PC-3 (cell line): ENCODE data around the gene LUC7L2.

Source experiments
- EZH2 ChIP-seq: fragments of 300-600 bp; sonication (generic); IDR thresholded peaks from one replicate; pipeline ENCODE4 v1.6.1; 2017; ENCODE audit warnings: antibody characterized with exemption, mild to moderate bottlenecking, low read length; ENCODE audit not compliant: unreplicated experiment
- EZH2phosphoT487 ChIP-seq: fragments of 300-600 bp; sonication (generic); IDR thresholded peaks from 2 replicates; pipeline ENCODE4 v1.6.1; 2018; ENCODE audit warnings: mild to moderate bottlenecking, antibody characterized with exemption, low read length, borderline replicate concordance
- TF ChIP-seq, protein P1 (sequence below): fragments of 300-600 bp; sonication (generic); conservative IDR thresholded peaks from 2 replicates; pipeline ENCODE4 v1.5.1; 2017; ENCODE audit warnings: antibody characterized with exemption, low read depth, mild to moderate bottlenecking, low read length

- TF ChIP-seq, protein P1, sequence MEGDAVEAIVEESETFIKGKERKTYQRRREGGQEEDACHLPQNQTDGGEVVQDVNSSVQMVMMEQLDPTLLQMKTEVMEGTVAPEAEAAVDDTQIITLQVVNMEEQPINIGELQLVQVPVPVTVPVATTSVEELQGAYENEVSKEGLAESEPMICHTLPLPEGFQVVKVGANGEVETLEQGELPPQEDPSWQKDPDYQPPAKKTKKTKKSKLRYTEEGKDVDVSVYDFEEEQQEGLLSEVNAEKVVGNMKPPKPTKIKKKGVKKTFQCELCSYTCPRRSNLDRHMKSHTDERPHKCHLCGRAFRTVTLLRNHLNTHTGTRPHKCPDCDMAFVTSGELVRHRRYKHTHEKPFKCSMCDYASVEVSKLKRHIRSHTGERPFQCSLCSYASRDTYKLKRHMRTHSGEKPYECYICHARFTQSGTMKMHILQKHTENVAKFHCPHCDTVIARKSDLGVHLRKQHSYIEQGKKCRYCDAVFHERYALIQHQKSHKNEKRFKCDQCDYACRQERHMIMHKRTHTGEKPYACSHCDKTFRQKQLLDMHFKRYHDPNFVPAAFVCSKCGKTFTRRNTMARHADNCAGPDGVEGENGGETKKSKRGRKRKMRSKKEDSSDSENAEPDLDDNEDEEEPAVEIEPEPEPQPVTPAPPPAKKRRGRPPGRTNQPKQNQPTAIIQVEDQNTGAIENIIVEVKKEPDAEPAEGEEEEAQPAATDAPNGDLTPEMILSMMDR, result no peak
- TF ChIP-seq EZH2 (no peak), EZH2phosphoT487 (no peak)
Observed at GRCh38 chr7:139361523-139361922, 1.8 kb downstream of the LUC7L2 start.
